Activated CD4-positive, alpha-beta T cell treated with anti-CD3 and anti-CD28 coated beads, Interleukin-2, amount 50 U/mL, for 48 hours (primary cell): ENCODE data around the gene POU2AF2.

Experiments
- DNase-seq, 2 experiments: peaks; one replicate each; pipeline ENCODE4 v3.0.0-alpha.2; 2020

Gene POU2AF2

DNA sequence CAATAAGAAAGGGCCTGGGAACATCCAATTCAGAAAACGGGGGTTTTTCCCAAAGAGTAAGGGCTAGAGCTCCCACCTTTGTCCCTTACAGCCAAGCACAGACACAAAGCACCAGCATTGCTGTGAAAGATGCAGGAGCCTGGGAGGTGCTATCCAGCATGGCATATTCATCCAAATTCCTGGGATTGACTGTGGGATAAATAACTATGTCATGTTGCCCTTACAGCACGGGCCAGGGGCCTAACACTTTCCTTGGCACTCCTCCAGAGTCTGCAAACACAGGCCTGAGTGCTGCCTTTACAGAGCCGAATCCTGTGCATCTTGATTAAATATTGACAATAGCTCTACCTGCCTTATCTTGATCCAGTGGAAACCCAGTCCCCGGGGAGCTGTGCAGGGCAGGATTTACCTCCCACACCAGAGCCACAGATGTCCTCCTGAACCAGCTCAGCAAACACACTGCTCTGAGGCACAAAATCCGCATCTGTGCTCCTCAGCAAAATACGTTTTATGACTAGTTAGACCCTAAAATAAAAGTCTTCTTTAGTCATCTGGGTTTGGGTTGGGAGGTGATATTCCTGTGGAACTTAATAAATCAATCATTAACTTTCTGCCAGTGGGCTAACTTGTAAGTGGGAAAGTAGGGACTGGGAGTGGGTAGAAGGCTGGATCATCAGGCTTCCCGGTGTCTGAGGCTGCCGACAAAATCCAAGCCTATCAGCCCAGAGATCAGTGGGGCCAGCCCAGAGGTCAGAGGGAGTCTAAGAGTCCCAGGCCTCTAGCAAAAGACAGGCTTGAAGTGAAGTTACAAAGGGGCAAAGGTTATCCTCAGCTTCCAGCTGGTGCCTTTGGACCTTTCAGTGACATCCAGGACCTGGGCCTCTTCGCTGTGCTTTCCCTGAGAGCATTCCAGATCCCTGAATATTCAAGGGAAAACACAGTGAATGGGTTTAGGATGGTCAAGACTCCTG lies 89.3 kb downstream of the POU2AF2 start:
- no peak for DNase-seq

DNA sequence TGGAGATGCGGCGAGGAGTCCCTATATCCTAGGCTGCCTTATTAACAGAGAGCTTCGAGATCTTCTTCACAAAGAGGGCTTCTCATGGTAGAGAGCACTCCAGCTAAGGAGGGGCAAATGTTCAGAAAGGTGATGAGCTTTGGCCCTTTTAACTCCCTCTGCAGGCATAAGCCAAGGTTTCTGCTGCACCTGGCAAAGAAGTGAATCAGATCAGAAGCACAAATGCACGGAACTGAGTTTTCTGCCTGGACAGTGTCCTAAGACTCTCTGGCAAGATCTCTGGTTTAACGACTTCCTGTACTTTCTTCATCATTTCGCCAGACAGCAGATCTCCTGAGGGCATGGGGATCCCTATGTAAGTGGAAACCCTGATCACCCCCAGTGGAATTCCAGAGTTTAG lies 90.0 kb downstream of the POU2AF2 start:
- no peak for DNase-seq
